CD14-positive monocyte (primary cell): Measurements from ENCODE around the gene SMAD3. TPM values are rescaled to one million over a fixed set of nuclear protein-coding genes. Genes with fewer than 3 reads are reported as not detected.

Source experiments
- DNase-seq, 3 donors: peaks; one replicate each; pipeline ENCODE4 v3.0.0-alpha.2; 2011 to 2022
- H2AFZ ChIP-seq: 2 replicates; pipeline ENCODE4 v1.6.0; 2012; ENCODE audit warnings: mild to moderate bottlenecking, low read depth, low read length, inconsistent platforms; ENCODE audit not compliant: insufficient read depth, poor library complexity, severe bottlenecking
- H3K27ac ChIP-seq, 2 donors: 1 replicate in 1 of 2; 2 replicates in 1 of 2; pipeline ENCODE4 v1.5.1; 2012 to 2013; ENCODE audit warnings: low read length in 2 of 2, control low read depth in 1 of 2, inconsistent platforms in 1 of 2, low read depth in 1 of 2, mild to moderate bottlenecking in 1 of 2
- H3K27me3 ChIP-seq, 2 donors: one replicate each; pipeline versions ENCODE4 v1.6.0 to v1.6.1; 2011 to 2013; ENCODE audit warnings: low read length in 2 of 2; ENCODE audit not compliant: control insufficient read depth in 2 of 2, insufficient read depth in 2 of 2
- H3K36me3 ChIP-seq, 2 donors: replicated peaks in 1 of 2; 1 replicate in 1 of 2; 2 replicates in 1 of 2; pipeline versions ENCODE4 v1.5.1 to v1.6.1; 2012 to 2013; ENCODE audit warnings: low read length in 2 of 2, control low read depth in 1 of 2, inconsistent platforms in 1 of 2, mild to moderate bottlenecking in 1 of 2; ENCODE audit not compliant: insufficient read depth in 2 of 2, control insufficient read depth in 1 of 2
- H3K4me1 ChIP-seq, 2 donors: 1 replicate in 1 of 2; 2 replicates in 1 of 2; pipeline versions ENCODE4 v1.5.1 to v1.6.1; 2012 to 2013; ENCODE audit warnings: low read length in 2 of 2, control low read depth in 1 of 2, inconsistent platforms in 1 of 2, mild to moderate bottlenecking in 1 of 2, moderate library complexity in 1 of 2; ENCODE audit not compliant: insufficient read depth in 2 of 2, control insufficient read depth in 1 of 2
- H3K4me2 ChIP-seq: replicated peaks from 2 replicates; pipeline ENCODE3; 2012; ENCODE audit warnings: low read length, moderate library complexity, mild to moderate bottlenecking; ENCODE audit not compliant: poor library complexity, severe bottlenecking; ENCODE audit errors: extremely low read depth
- H3K4me3 ChIP-seq, 3 experiments: fragments of 200-600 bp in 1 of 3; sonication (generic) in 1 of 3; replicated peaks in 1 of 3; 1 replicate in 2 of 3; 2 replicates in 1 of 3; pipeline ENCODE4 v1.5.1; 2011 to 2013; ENCODE audit warnings: low read length in 3 of 3, mild to moderate bottlenecking in 3 of 3, control low read depth in 2 of 3, low read depth in 2 of 3, inconsistent platforms in 1 of 3, moderate library complexity in 1 of 3
- H3K79me2 ChIP-seq: 2 replicates; pipeline ENCODE4 v1.6.0; 2012; ENCODE audit warnings: mild to moderate bottlenecking, control low read depth, inconsistent platforms, low read length, moderate library complexity; ENCODE audit not compliant: insufficient read depth
- H3K9ac ChIP-seq: 2 replicates; pipeline ENCODE4 v1.6.0; 2017; ENCODE audit warnings: low read length, mild to moderate bottlenecking; ENCODE audit not compliant: insufficient read depth, poor library complexity, severe bottlenecking
- H3K9me3 ChIP-seq, 2 donors: replicated peaks in 1 of 2; 1 replicate in 1 of 2; 2 replicates in 1 of 2; pipeline versions ENCODE4 v1.5.1 to v1.6.1; 2012 to 2013; ENCODE audit warnings: low read length in 2 of 2, control low read depth in 1 of 2; ENCODE audit not compliant: control insufficient read depth in 1 of 2, insufficient read depth in 1 of 2
- H4K20me1 ChIP-seq: 2 replicates; pipeline ENCODE4 v1.6.0; 2012; ENCODE audit warnings: mild to moderate bottlenecking, low read length, control low read depth, moderate library complexity; ENCODE audit not compliant: insufficient read depth
- H3K27ac Mint-ChIP-seq, 7 donors: one replicate each; pipeline ENCODE4 v1.8.0; 2020; ENCODE audit warnings: mild to moderate bottlenecking in 7 of 7, mixed read lengths in 7 of 7, moderate library complexity in 6 of 7, inconsistent platforms in 2 of 7
- H3K27me3 Mint-ChIP-seq, 3 donors: one replicate each; pipeline ENCODE4 v1.8.0; 2021 to 2022; ENCODE audit warnings: low read depth in 3 of 3, mild to moderate bottlenecking in 3 of 3, mixed read lengths in 3 of 3, moderate library complexity in 3 of 3, inconsistent platforms in 1 of 3
- H3K36me3 Mint-ChIP-seq, 2 donors: one replicate each; pipeline ENCODE4 v1.8.0; 2020; ENCODE audit warnings: mixed read lengths in 2 of 2, inconsistent platforms in 1 of 2, mild to moderate bottlenecking in 1 of 2
- H3K4me1 Mint-ChIP-seq: one replicate; pipeline ENCODE4 v1.8.0; 2020; ENCODE audit warnings: mild to moderate bottlenecking, mixed read lengths
- H3K4me3 Mint-ChIP-seq, 2 donors: one replicate each; pipeline ENCODE4 v1.8.0; 2020; ENCODE audit warnings: mild to moderate bottlenecking in 2 of 2, mixed read lengths in 2 of 2, moderate library complexity in 1 of 2
- H3K9me3 Mint-ChIP-seq, 7 donors: one replicate each; pipeline ENCODE4 v1.8.0; 2020 to 2022; ENCODE audit warnings: mixed read lengths in 7 of 7, mild to moderate bottlenecking in 6 of 7, moderate library complexity in 6 of 7, inconsistent platforms in 2 of 7
- WGBS: methylation state at CpG from one replicate; pipeline ENCODE4 v1.1.5; 2013; ENCODE audit warnings: missing lambda C conversion rate; ENCODE audit not compliant: insufficient coverage; 5-methylcytosine and 5-hydroxymethylcytosine counted together
- intact Hi-C, 2 donors: fragments of 100-400 bp; cut with micrococcal nuclease; formaldehyde crosslinking; loops; one replicate each; pipeline versions ENCODE4 v1.15.0 to v1.15.1; 2023
- polyA plus RNA-seq, 3 donors: library from polyadenylated mRNA; depleted of rRNA in 1 of 3; unstranded in 2 of 3; stranded (reverse) in 1 of 3; fragments of 300-500 nt in 2 of 3; fragments of >200 nt in 1 of 3; fragmentation: Illumina TruSeq in 2 of 3; gene quantifications; 1 replicate in 2 of 3; 2 replicates in 1 of 3; pipeline ENCODE4 v1.2.3, GENCODE V29; 2012 to 2021
- TF ChIP-seq, protein P1 (sequence below): fragments of 200-600 bp; IDR thresholded peaks from one replicate; pipeline ENCODE4 v1.8.0; 2022; ENCODE audit warnings: antibody characterized with exemption, mild to moderate bottlenecking

The SMAD3 gene
- polyA plus RNA-seq, 3 donors, result 4.4 to 41.7 (median 5.4) TPM

- DNase-seq, result peak in 2 of 3 donors; percentile 61 to 86
- Mint-ChIP-seq H3K27ac (peak overlapping the region; percentile 39 to 99 (median 76)), H3K4me1 (no peaks in the 10 kb centered on the region), H3K4me3 (no peak overlapping the region), H3K9me3 (peaks cover 3 to 11% (median 6%) of the 10 kb centered on the region in 7 donors), H3K36me3 (peaks cover 56 to 69% of the 10 kb centered on the region in 2 donors), H3K27me3 (peaks cover 3% of the 10 kb centered on the region in 3 donors)
- Histone ChIP-seq H3K27me3 (no peaks in the 10 kb centered on the region), H3K79me2 (peaks cover 97% of the 10 kb centered on the region), H2AFZ (no peak overlapping the region), H3K4me1 (peaks cover 83 to 95% of the 10 kb centered on the region in 2 donors), H3K9me3 (no peaks in the 10 kb centered on the region), H4K20me1 (no peaks in the 10 kb centered on the region), H3K27ac (peak overlapping the region; percentile 8 to 29), H3K4me2 (peak overlapping the region; percentile 9), H3K36me3 (peaks cover 0 to 5% of the 10 kb centered on the region in 2 donors), H3K9ac (no peak overlapping the region), H3K4me3 (no peak overlapping the region)
- TF ChIP-seq, protein P1, sequence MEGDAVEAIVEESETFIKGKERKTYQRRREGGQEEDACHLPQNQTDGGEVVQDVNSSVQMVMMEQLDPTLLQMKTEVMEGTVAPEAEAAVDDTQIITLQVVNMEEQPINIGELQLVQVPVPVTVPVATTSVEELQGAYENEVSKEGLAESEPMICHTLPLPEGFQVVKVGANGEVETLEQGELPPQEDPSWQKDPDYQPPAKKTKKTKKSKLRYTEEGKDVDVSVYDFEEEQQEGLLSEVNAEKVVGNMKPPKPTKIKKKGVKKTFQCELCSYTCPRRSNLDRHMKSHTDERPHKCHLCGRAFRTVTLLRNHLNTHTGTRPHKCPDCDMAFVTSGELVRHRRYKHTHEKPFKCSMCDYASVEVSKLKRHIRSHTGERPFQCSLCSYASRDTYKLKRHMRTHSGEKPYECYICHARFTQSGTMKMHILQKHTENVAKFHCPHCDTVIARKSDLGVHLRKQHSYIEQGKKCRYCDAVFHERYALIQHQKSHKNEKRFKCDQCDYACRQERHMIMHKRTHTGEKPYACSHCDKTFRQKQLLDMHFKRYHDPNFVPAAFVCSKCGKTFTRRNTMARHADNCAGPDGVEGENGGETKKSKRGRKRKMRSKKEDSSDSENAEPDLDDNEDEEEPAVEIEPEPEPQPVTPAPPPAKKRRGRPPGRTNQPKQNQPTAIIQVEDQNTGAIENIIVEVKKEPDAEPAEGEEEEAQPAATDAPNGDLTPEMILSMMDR, result no peak
- intact Hi-C loops, result loop anchor here (2.0 to 5.0 kb wide), 5 partner anchors 14 to 80 kb away; no protein-coding TSS in a partner anchor
- WGBS, result 69% methylated on average over 7 of the region's 12 CpGs
These were observed 41.8 kb downstream of the SMAD3 start for GRCh38 chr15:67107014-67107812.

GRCh38 chr15:67108122-67108961 is 42.9 kb downstream of the SMAD3 start:
- DNase-seq, result peak in 2 of 3 donors; percentile 67 to 90
- TF ChIP-seq, protein P1, result no peak
- peak overlapping the region; percentile 31 for H3K9ac ChIP-seq
- peaks cover 76 to 85% of the 10 kb centered on the region in 2 donors for H3K4me1 ChIP-seq
- no peaks in the 10 kb centered on the region for H3K27me3 ChIP-seq
- H3K36me3 ChIP-seq, result peaks cover 0 to 5% of the 10 kb centered on the region in 2 donors
- no peaks in the 10 kb centered on the region for H4K20me1 ChIP-seq
- H3K9me3 ChIP-seq, result no peaks in the 10 kb centered on the region
- H3K4me3 ChIP-seq, result no peak overlapping the region
- Mint-ChIP-seq H3K4me1 (peaks cover 6% of the 10 kb centered on the region), H3K27ac (peak overlapping the region; percentile 76 to 99 (median 95)), H3K36me3 (peaks cover 58 to 72% of the 10 kb centered on the region in 2 donors), H3K4me3 (peak overlapping the region; percentile 12 to 59), H3K9me3 (peaks cover 3 to 11% (median 6%) of the 10 kb centered on the region in 7 donors), H3K27me3 (peaks cover 0 to 3% (median 3%) of the 10 kb centered on the region in 3 donors)
- WGBS, result 45% methylated on average over 6 of the region's 9 CpGs
- peak overlapping the region; percentile 21 to 95 for H3K27ac ChIP-seq
- peaks cover 89% of the 10 kb centered on the region for H3K79me2 ChIP-seq
- no peak overlapping the region for H2AFZ ChIP-seq
- intact Hi-C loops, result loop anchor here (5.0 kb wide), 3 partner anchors 39 to 81 kb away; no protein-coding TSS in a partner anchor
- H3K4me2 ChIP-seq, result no peak overlapping the region
